Measurements from ENCODE around the gene PMM2.

GRCh38 chr16:8816967-8817655, 19.5 kb downstream of the PMM2 start:
- TF ChIP-seq CTCF (IDR thresholded peaks at IDR 0.05) (no peak), POLR2AphosphoS5 (IDR thresholded peaks at IDR 0.05; ENCODE audit: low read depth, low read length) (peak; percentile 30; the same call in 1 of the 2 replicates)
